HG02798 (cell line): ENCODE data around the gene TIGD2.
"Not testable (repeated sequence)": the region's sequence is repeated elsewhere in the genome, so short reads cannot be mapped to it uniquely, and the experiment has no call there.

Experiments used
- ATAC-seq: cut with Tn5 transposase; IDR thresholded peaks from one replicate; pipeline ENCODE4 v1.9.1; 2021; ENCODE audit warnings: mild to moderate bottlenecking; ENCODE audit not compliant: unreplicated experiment, poor library complexity

TIGD2 gene

GRCh38 chr4:89117115-89117514, 5.8 kb downstream of the TIGD2 start:
- no peak for ATAC-seq

- ATAC-seq: no peak
Observed at GRCh38 chr4:89119166-89119565, 7.8 kb downstream of the TIGD2 start.

GRCh38 chr4:89119836-89120235, 8.5 kb downstream of the TIGD2 start:
- no peak for ATAC-seq

- ATAC-seq: no peak
Observed at GRCh38 chr4:89121387-89122068, 10.2 kb downstream of the TIGD2 start.

GRCh38 chr4:89123451-89123851, 12.1 kb downstream of the TIGD2 start:
- ATAC-seq: no peak

- no peak for ATAC-seq
Observed at GRCh38 chr4:89125901-89126782, 14.8 kb downstream of the TIGD2 start.

GRCh38 chr4:89129080-89129640, 17.8 kb downstream of the TIGD2 start:
- ATAC-seq: no peak

- ATAC-seq: no peak
Observed at GRCh38 chr4:89134775-89135319, 23.5 kb downstream of the TIGD2 start.

GRCh38 chr4:89136525-89136924, 25.2 kb downstream of the TIGD2 start:
- no peak for ATAC-seq

GRCh38 chr4:89137231-89137630, 25.9 kb downstream of the TIGD2 start:
- ATAC-seq: no peak

GRCh38 chr4:89137695-89138094, 26.4 kb downstream of the TIGD2 start:
- ATAC-seq: no peak

GRCh38 chr4:89140168-89140759, 28.9 kb downstream of the TIGD2 start:
- no peak for ATAC-seq

GRCh38 chr4:89142691-89143669, 31.6 kb downstream of the TIGD2 start:
- peak; percentile 83 for ATAC-seq

- not testable (repeated sequence) for ATAC-seq
Observed at GRCh38 chr4:89144652-89145051, 33.3 kb downstream of the TIGD2 start.

- ATAC-seq: no peak
Observed at GRCh38 chr4:89146196-89146595, 34.9 kb downstream of the TIGD2 start.

- no peak for ATAC-seq
Observed at GRCh38 chr4:89152972-89153371, 41.6 kb downstream of the TIGD2 start.

- no peak for ATAC-seq
Observed at GRCh38 chr4:89156174-89156914, 45.0 kb downstream of the TIGD2 start.

GRCh38 chr4:89157488-89158024, 46.2 kb downstream of the TIGD2 start:
- ATAC-seq: no peak
